H9 (cell line): ENCODE data around the gene SIGLEC8. TPM values are rescaled to one million over a fixed set of nuclear protein-coding genes. Genes with fewer than 3 reads are reported as not detected.

Source experiments
- DNase-seq: peaks from one replicate; pipeline ENCODE4 v3.0.0-alpha.2; 2017
- H2AFZ ChIP-seq: one replicate; pipeline ENCODE4 v1.6.1; 2013; ENCODE audit warnings: mild to moderate bottlenecking, low read length, control low read depth, moderate library complexity
- H2AK5ac ChIP-seq: 2 replicates; pipeline ENCODE4 v1.6.1; 2013; ENCODE audit warnings: low read length, control low read depth, mixed read lengths; ENCODE audit not compliant: insufficient read length
- H2BK120ac ChIP-seq: one replicate; pipeline ENCODE4 v1.6.1; 2013; ENCODE audit warnings: low read depth, mild to moderate bottlenecking, low read length, control low read depth, inconsistent platforms; ENCODE audit not compliant: poor library complexity, severe bottlenecking
- H2BK12ac ChIP-seq: 2 replicates; pipeline ENCODE4 v1.6.1; 2013; ENCODE audit warnings: low read length, control low read depth, mixed read lengths, low read depth; ENCODE audit not compliant: insufficient read length
- H2BK15ac ChIP-seq: 2 replicates; pipeline ENCODE4 v1.6.1; 2013; ENCODE audit warnings: low read depth, low read length, control low read depth
- H2BK20ac ChIP-seq: one replicate; pipeline ENCODE4 v1.6.1; 2013; ENCODE audit warnings: low read depth, mild to moderate bottlenecking, low read length, control low read depth, inconsistent platforms; ENCODE audit not compliant: poor library complexity, severe bottlenecking
- H2BK5ac ChIP-seq: 2 replicates; pipeline ENCODE4 v1.6.1; 2013; ENCODE audit warnings: low read length, control low read depth, mixed read lengths; ENCODE audit not compliant: insufficient read length
- H3K14ac ChIP-seq: 2 replicates; pipeline ENCODE4 v1.6.1; 2013; ENCODE audit warnings: low read length, control low read depth; ENCODE audit not compliant: insufficient read depth
- H3K18ac ChIP-seq: 2 replicates; pipeline ENCODE4 v1.6.1; 2013; ENCODE audit warnings: low read depth, mild to moderate bottlenecking, mixed read lengths, low read length, control low read depth; ENCODE audit not compliant: insufficient read length
- H3K23ac ChIP-seq: 2 replicates; pipeline ENCODE4 v1.6.1; 2013; ENCODE audit warnings: low read length, control low read depth, mixed read lengths, low read depth; ENCODE audit not compliant: insufficient read length
- H3K23me2 ChIP-seq: 2 replicates; pipeline ENCODE4 v1.6.1; 2013; ENCODE audit warnings: low read depth, mild to moderate bottlenecking, mixed read lengths, low read length, control low read depth; ENCODE audit not compliant: insufficient read length, poor library complexity, severe bottlenecking
- H3K27ac ChIP-seq: 2 replicates; pipeline ENCODE4 v1.5.1; 2013; ENCODE audit warnings: low read length, control low read depth, mixed read lengths, low read depth; ENCODE audit not compliant: insufficient read length
- H3K27me3 ChIP-seq: 2 replicates; pipeline ENCODE4 v1.6.1; 2013; ENCODE audit warnings: low read length, control low read depth, inconsistent platforms; ENCODE audit not compliant: insufficient read depth
- H3K4ac ChIP-seq: 2 replicates; pipeline ENCODE4 v1.6.1; 2013; ENCODE audit warnings: low read depth, mild to moderate bottlenecking, control low read depth, inconsistent platforms, low read length, moderate library complexity
- H3K4me1 ChIP-seq: 2 replicates; pipeline ENCODE4 v1.6.1; 2013; ENCODE audit warnings: low read length, control low read depth, inconsistent platforms; ENCODE audit not compliant: insufficient read depth
- H3K4me2 ChIP-seq: 2 replicates; pipeline ENCODE4 v1.6.1; 2013; ENCODE audit warnings: low read length, control low read depth, mixed read lengths; ENCODE audit not compliant: insufficient read length, insufficient read depth
- H3K56ac ChIP-seq: 2 replicates; pipeline ENCODE4 v1.6.1; 2013; ENCODE audit warnings: low read depth, mild to moderate bottlenecking, mixed read lengths, low read length, control low read depth; ENCODE audit not compliant: insufficient read length
- H3K79me1 ChIP-seq: 2 replicates; pipeline ENCODE4 v1.6.1; 2013; ENCODE audit warnings: low read depth, mild to moderate bottlenecking, moderate library complexity, low read length, control low read depth, inconsistent platforms; ENCODE audit not compliant: insufficient read depth, poor library complexity, severe bottlenecking
- H3K79me2 ChIP-seq: 2 replicates; pipeline ENCODE4 v1.6.1; 2013; ENCODE audit warnings: low read length, control low read depth, inconsistent platforms; ENCODE audit not compliant: insufficient read depth
- H3K9ac ChIP-seq: 2 replicates; pipeline ENCODE4 v1.6.1; 2013; ENCODE audit warnings: low read length, control low read depth, mixed read lengths; ENCODE audit not compliant: insufficient read length; ENCODE audit errors: extremely low read depth
- H3K9me3 ChIP-seq: one replicate; pipeline ENCODE4 v1.6.1; 2013; ENCODE audit warnings: low read depth, low read length, inconsistent platforms; ENCODE audit not compliant: control insufficient read depth
- H3T11ph ChIP-seq: one replicate; pipeline ENCODE4 v1.6.1; 2013; ENCODE audit warnings: mild to moderate bottlenecking, low read length, control low read depth, inconsistent platforms
- H4K20me1 ChIP-seq: one replicate; pipeline ENCODE4 v1.6.1; 2013; ENCODE audit not compliant: control insufficient read depth, insufficient read length, insufficient read depth
- H4K5ac ChIP-seq: 2 replicates; pipeline ENCODE4 v1.6.1; 2013; ENCODE audit warnings: low read depth, mild to moderate bottlenecking, mixed read lengths, low read length, control low read depth; ENCODE audit not compliant: insufficient read length
- H4K8ac ChIP-seq: replicated peaks from 2 replicates; pipeline ENCODE4 v1.6.1; 2013; ENCODE audit warnings: low read length, control low read depth, mixed read lengths, low read depth; ENCODE audit not compliant: insufficient read length
- H4K91ac ChIP-seq: 2 replicates; pipeline ENCODE4 v1.6.1; 2013; ENCODE audit warnings: low read depth, mild to moderate bottlenecking, moderate library complexity, mixed read lengths, low read length, control low read depth; ENCODE audit not compliant: insufficient read length
- H3K27ac Mint-ChIP-seq, 3 experiments: 2 replicates in 2 of 3; 3 replicates in 1 of 3; pipeline ENCODE4 v1.8.0; 2020 to 2021; ENCODE audit warnings: mixed read lengths in 3 of 3, mild to moderate bottlenecking in 1 of 3, moderate library complexity in 1 of 3
- H3K27me3 Mint-ChIP-seq: 2 replicates; pipeline ENCODE4 v1.8.0; 2021; ENCODE audit warnings: low read depth, mild to moderate bottlenecking, moderate library complexity, mixed read lengths
- H3K36me3 Mint-ChIP-seq, 3 experiments: 2 replicates in 2 of 3; 3 replicates in 1 of 3; pipeline ENCODE4 v1.8.0; 2020 to 2021; ENCODE audit warnings: low read depth in 3 of 3, mixed read lengths in 3 of 3; ENCODE audit not compliant: insufficient read depth in 1 of 3
- H3K4me1 Mint-ChIP-seq, 2 experiments: 2 replicates each; pipeline ENCODE4 v1.8.0; 2020; ENCODE audit warnings: mixed read lengths in 2 of 2
- H3K4me3 Mint-ChIP-seq, 2 experiments: 2 replicates in 1 of 2; 3 replicates in 1 of 2; pipeline ENCODE4 v1.8.0; 2020 to 2021; ENCODE audit warnings: mild to moderate bottlenecking in 2 of 2, mixed read lengths in 2 of 2, moderate library complexity in 1 of 2
- H3K9me3 Mint-ChIP-seq, 2 experiments: 2 replicates in 1 of 2; 3 replicates in 1 of 2; pipeline ENCODE4 v1.8.0; 2020; ENCODE audit warnings: mild to moderate bottlenecking in 2 of 2, mixed read lengths in 2 of 2, moderate library complexity in 1 of 2
- CTCF ChIP-seq: fragments of 200-600 bp; sonication (generic); conservative IDR thresholded peaks from 3 replicates; pipeline ENCODE4 v1.8.0; 2021; ENCODE audit warnings: antibody characterized with exemption, mild to moderate bottlenecking
- WGBS: extraction: QIAGEN DNeasy Blood & Tissue Kit; methylation state at CpG from one replicate; pipeline ENCODE4 v1.1.7; 2013; ENCODE audit warnings: missing lambda C conversion rate, low lambda C conversion rate, mixed read lengths; ENCODE audit not compliant: insufficient read length; ENCODE audit errors: extremely low coverage; 5-methylcytosine and 5-hydroxymethylcytosine counted together
- total RNA-seq: library from RNA; stranded (reverse); gene quantifications from 2 replicates; pipeline ENCODE4 v1.2.1, GENCODE V29; 2021

SIGLEC8 gene
- total RNA-seq, 1 experiment from 2014 or later = not detected

- Mint-ChIP-seq H3K4me1 (peaks cover 0 to 4% of the 10 kb centered on the region in 2 experiments; a peak in 2 of 4 replicates), H3K27me3 (peaks cover 24% of the 10 kb centered on the region), H3K27ac (no peak overlapping the region), H3K36me3 (peaks cover 0 to 9% (median 0%) of the 10 kb centered on the region in 3 experiments; a peak in 1 of 7 replicates), H3K4me3 (no peak overlapping the region), H3K9me3 (peaks cover 4 to 96% of the 10 kb centered on the region in 2 experiments; a peak in 4 of 5 replicates)
- H3K4me1 ChIP-seq = no peaks in the 10 kb centered on the region
- H3K79me2 ChIP-seq = no peaks in the 10 kb centered on the region
- no peaks in the 10 kb centered on the region for H3K27me3 ChIP-seq
- no peak overlapping the region for H4K5ac ChIP-seq
- TF ChIP-seq CTCF = no peak
- no peak overlapping the region for H3K9ac ChIP-seq
- H2AFZ ChIP-seq = no peak overlapping the region
- no peak overlapping the region for H2BK120ac ChIP-seq
- no peaks in the 10 kb centered on the region for H3K79me1 ChIP-seq
- no peak overlapping the region for H2BK15ac ChIP-seq
- no peaks in the 10 kb centered on the region for H3K23me2 ChIP-seq
- no peak overlapping the region for H3K23ac ChIP-seq
- H4K8ac ChIP-seq = no peak overlapping the region
- no peak overlapping the region for H2BK12ac ChIP-seq
- H3K14ac ChIP-seq = no peak overlapping the region; the same call in 1 of the 2 replicates
- no peak overlapping the region for H3K18ac ChIP-seq
- no peak overlapping the region for H2AK5ac ChIP-seq
- no peak overlapping the region for H4K91ac ChIP-seq
- no peak for DNase-seq
- H2BK5ac ChIP-seq = no peak overlapping the region
- no peak overlapping the region for H3K4ac ChIP-seq
- no peak overlapping the region for H2BK20ac ChIP-seq
- no CpG with 5 or more reads among the region's 11 CpGs for WGBS
- H3K4me2 ChIP-seq = no peak overlapping the region
- no peaks in the 10 kb centered on the region for H4K20me1 ChIP-seq
- H3K56ac ChIP-seq = no peak overlapping the region
- no peaks in the 10 kb centered on the region for H3K9me3 ChIP-seq
- H3K27ac ChIP-seq = no peak overlapping the region
- H3T11ph ChIP-seq = no peak overlapping the region
These were observed 1.5 kb downstream of the SIGLEC8 start for GRCh38 chr19:51456541-51457290.
